Liver (tissue), 3 donors: ENCODE measurements around the gene ARNT2.

Experiments
- EGR1 ChIP-seq, 2 donors: IDR thresholded peaks; 2 replicates each; pipeline ENCODE4 v1.6.1; 2016 to 2018; ENCODE audit warnings: antibody characterized with exemption in 2 of 2, low read depth in 2 of 2
- FOXA1 ChIP-seq: IDR thresholded peaks from 2 replicates; pipeline ENCODE4 v1.6.1; 2016; ENCODE audit warnings: antibody characterized with exemption
- GABPA ChIP-seq, 2 donors: IDR thresholded peaks in 1 of 2; conservative IDR thresholded peaks in 1 of 2; 2 replicates each; pipeline ENCODE4 v1.6.1; 2016; ENCODE audit warnings: antibody characterized with exemption in 2 of 2, mild to moderate bottlenecking in 1 of 2, moderate library complexity in 1 of 2
- JUND ChIP-seq, 2 donors: IDR thresholded peaks; 2 replicates each; pipeline ENCODE4 v1.6.1; 2016; ENCODE audit warnings: antibody characterized with exemption in 2 of 2
- NR2F2 ChIP-seq: IDR thresholded peaks from 2 replicates; pipeline ENCODE4 v1.6.1; 2016; ENCODE audit warnings: antibody characterized with exemption
- RAD21 ChIP-seq, 2 donors: IDR thresholded peaks; 2 replicates each; pipeline ENCODE4 v1.6.1; 2016; ENCODE audit warnings: antibody characterized with exemption in 2 of 2, mild to moderate bottlenecking in 2 of 2
- RXRA ChIP-seq, 2 donors: IDR thresholded peaks; 2 replicates each; pipeline ENCODE4 v1.6.1; 2017 to 2018; ENCODE audit warnings: antibody characterized with exemption in 2 of 2, mild to moderate bottlenecking in 1 of 2
- YY1 ChIP-seq: IDR thresholded peaks from 2 replicates; pipeline ENCODE4 v1.6.1; 2016; ENCODE audit warnings: antibody characterized with exemption, mild to moderate bottlenecking
- TF ChIP-seq, protein P1 (sequence below): fragments of 150-350 bp; IDR thresholded peaks from 2 replicates; pipeline ENCODE4 v1.5.1; 2017; ENCODE audit warnings: improper control_type of control experiment, low read depth, low read length; ENCODE audit not compliant: missing input control
- TF ChIP-seq, protein P2 (sequence below): IDR thresholded peaks from 2 replicates; pipeline ENCODE4 v1.6.1; 2016; ENCODE audit warnings: antibody characterized with exemption
- TF ChIP-seq, protein P3 (sequence below): IDR thresholded peaks from 2 replicates; pipeline ENCODE4 v1.6.1; 2016; ENCODE audit warnings: antibody characterized with exemption
- TF ChIP-seq, protein P4 (sequence below): IDR thresholded peaks from 2 replicates; pipeline ENCODE4 v1.6.1; 2016; ENCODE audit warnings: antibody characterized with exemption
- TF ChIP-seq, protein P5 (sequence below): IDR thresholded peaks from 2 replicates; pipeline ENCODE4 v1.6.1; 2016; ENCODE audit warnings: antibody characterized with exemption, mild to moderate bottlenecking
- donor health status: healthy.
- donor health status: healthy.

DNA sequence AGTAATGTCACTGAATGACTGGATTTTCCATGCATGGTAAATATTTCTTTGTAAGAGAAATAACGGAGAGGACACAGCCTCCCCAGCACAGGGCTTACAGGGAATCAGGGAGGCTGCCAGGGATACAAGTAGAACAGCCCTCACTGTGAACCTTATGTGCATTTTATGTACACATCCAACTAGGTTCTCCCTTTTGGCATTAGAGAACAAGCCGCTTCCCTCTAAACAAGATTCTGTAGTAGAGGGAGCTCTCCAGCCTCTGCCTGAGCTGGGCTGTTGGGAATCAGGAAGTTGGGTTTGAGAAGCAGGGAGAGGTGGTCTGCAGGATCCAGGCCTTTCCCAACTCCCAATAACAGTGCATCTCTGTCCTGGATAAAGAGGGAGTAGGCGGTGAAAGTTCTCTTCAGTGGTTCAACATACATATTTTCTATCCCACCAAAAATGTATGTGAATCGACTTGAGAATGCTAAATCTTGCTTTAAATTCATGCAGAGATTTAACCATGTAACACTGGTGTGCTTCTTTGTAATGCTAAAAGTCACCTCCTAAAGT lies 83.7 kb downstream of the ARNT2 start:
- TF ChIP-seq EGR1 (IDR thresholded peaks at IDR 0.05; ENCODE audit: low read depth in 2 of 2) (no peak), RAD21 (IDR thresholded peaks at IDR 0.05) (no peak), GABPA (IDR thresholded peaks at IDR 0.05 in 1 of 2, conservative IDR thresholded peaks at IDR 0.05 in 1 of 2) (no peak), RXRA (IDR thresholded peaks at IDR 0.05) (no peak), YY1 (no peak), NR2F2 (no peak), JUND (IDR thresholded peaks at IDR 0.05) (no peak), FOXA1 (no peak)
- TF ChIP-seq, protein P1, sequence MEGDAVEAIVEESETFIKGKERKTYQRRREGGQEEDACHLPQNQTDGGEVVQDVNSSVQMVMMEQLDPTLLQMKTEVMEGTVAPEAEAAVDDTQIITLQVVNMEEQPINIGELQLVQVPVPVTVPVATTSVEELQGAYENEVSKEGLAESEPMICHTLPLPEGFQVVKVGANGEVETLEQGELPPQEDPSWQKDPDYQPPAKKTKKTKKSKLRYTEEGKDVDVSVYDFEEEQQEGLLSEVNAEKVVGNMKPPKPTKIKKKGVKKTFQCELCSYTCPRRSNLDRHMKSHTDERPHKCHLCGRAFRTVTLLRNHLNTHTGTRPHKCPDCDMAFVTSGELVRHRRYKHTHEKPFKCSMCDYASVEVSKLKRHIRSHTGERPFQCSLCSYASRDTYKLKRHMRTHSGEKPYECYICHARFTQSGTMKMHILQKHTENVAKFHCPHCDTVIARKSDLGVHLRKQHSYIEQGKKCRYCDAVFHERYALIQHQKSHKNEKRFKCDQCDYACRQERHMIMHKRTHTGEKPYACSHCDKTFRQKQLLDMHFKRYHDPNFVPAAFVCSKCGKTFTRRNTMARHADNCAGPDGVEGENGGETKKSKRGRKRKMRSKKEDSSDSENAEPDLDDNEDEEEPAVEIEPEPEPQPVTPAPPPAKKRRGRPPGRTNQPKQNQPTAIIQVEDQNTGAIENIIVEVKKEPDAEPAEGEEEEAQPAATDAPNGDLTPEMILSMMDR = no peak
- TF ChIP-seq, protein P2, sequence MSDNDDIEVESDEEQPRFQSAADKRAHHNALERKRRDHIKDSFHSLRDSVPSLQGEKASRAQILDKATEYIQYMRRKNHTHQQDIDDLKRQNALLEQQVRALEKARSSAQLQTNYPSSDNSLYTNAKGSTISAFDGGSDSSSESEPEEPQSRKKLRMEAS = no peak
- TF ChIP-seq, protein P3, sequence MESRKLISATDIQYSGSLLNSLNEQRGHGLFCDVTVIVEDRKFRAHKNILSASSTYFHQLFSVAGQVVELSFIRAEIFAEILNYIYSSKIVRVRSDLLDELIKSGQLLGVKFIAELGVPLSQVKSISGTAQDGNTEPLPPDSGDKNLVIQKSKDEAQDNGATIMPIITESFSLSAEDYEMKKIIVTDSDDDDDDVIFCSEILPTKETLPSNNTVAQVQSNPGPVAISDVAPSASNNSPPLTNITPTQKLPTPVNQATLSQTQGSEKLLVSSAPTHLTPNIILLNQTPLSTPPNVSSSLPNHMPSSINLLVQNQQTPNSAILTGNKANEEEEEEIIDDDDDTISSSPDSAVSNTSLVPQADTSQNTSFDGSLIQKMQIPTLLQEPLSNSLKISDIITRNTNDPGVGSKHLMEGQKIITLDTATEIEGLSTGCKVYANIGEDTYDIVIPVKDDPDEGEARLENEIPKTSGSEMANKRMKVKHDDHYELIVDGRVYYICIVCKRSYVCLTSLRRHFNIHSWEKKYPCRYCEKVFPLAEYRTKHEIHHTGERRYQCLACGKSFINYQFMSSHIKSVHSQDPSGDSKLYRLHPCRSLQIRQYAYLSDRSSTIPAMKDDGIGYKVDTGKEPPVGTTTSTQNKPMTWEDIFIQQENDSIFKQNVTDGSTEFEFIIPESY = no peak
- TF ChIP-seq, protein P4, sequence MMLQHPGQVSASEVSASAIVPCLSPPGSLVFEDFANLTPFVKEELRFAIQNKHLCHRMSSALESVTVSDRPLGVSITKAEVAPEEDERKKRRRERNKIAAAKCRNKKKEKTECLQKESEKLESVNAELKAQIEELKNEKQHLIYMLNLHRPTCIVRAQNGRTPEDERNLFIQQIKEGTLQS = no peak
- TF ChIP-seq, protein P5, sequence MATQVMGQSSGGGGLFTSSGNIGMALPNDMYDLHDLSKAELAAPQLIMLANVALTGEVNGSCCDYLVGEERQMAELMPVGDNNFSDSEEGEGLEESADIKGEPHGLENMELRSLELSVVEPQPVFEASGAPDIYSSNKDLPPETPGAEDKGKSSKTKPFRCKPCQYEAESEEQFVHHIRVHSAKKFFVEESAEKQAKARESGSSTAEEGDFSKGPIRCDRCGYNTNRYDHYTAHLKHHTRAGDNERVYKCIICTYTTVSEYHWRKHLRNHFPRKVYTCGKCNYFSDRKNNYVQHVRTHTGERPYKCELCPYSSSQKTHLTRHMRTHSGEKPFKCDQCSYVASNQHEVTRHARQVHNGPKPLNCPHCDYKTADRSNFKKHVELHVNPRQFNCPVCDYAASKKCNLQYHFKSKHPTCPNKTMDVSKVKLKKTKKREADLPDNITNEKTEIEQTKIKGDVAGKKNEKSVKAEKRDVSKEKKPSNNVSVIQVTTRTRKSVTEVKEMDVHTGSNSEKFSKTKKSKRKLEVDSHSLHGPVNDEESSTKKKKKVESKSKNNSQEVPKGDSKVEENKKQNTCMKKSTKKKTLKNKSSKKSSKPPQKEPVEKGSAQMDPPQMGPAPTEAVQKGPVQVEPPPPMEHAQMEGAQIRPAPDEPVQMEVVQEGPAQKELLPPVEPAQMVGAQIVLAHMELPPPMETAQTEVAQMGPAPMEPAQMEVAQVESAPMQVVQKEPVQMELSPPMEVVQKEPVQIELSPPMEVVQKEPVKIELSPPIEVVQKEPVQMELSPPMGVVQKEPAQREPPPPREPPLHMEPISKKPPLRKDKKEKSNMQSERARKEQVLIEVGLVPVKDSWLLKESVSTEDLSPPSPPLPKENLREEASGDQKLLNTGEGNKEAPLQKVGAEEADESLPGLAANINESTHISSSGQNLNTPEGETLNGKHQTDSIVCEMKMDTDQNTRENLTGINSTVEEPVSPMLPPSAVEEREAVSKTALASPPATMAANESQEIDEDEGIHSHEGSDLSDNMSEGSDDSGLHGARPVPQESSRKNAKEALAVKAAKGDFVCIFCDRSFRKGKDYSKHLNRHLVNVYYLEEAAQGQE = no peak
